Amygdala (tissue), 56 donors: ENCODE data around the gene VSIR.

Source experiments
- DNase-seq, 56 donors: peaks; one replicate each; lab custom pipeline; 2025; lab: John Stamatoyannopoulos, UW

The VSIR gene

GRCh38 chr10:71719042-71719441 lies 54.3 kb downstream of the VSIR start:
- DNase-seq, result peak in 10 of 56 donors; percentile 13 to 57 (median 30)

GRCh38 chr10:71718165-71718698 lies 55.1 kb downstream of the VSIR start:
- DNase-seq, result no peak

GRCh38 chr10:71717551-71717951 lies 55.8 kb downstream of the VSIR start:
- DNase-seq, result no peak

GRCh38 chr10:71717056-71717455 lies 56.3 kb downstream of the VSIR start:
- DNase-seq, result no peak

GRCh38 chr10:71716426-71716825 lies 56.9 kb downstream of the VSIR start:
- DNase-seq, result no peak

- no peak for DNase-seq
Measured at GRCh38 chr10:71715860-71716259, 57.5 kb downstream of the VSIR start.

GRCh38 chr10:71715026-71715425 lies 58.3 kb downstream of the VSIR start:
- no peak for DNase-seq

- DNase-seq, result no peak
Measured at GRCh38 chr10:71714592-71714991, 58.7 kb downstream of the VSIR start.

GRCh38 chr10:71714031-71714410 lies 59.3 kb downstream of the VSIR start:
- DNase-seq, result no peak

GRCh38 chr10:71713135-71714030 lies 59.9 kb downstream of the VSIR start:
- DNase-seq, result peak in 54 of 56 donors; percentile 56 to 98 (median 89)

GRCh38 chr10:71712572-71713134 lies 60.7 kb downstream of the VSIR start:
- DNase-seq, result peak in 2 of 56 donors; percentile 54 to 57

GRCh38 chr10:71712170-71712569 lies 61.1 kb downstream of the VSIR start:
- DNase-seq, result no peak

GRCh38 chr10:71711052-71711623 lies 62.2 kb downstream of the VSIR start:
- no peak for DNase-seq

- DNase-seq, result no peak
Measured at GRCh38 chr10:71710519-71710918, 62.8 kb downstream of the VSIR start.

- DNase-seq, result no peak
Measured at GRCh38 chr10:71708897-71709882, 64.1 kb downstream of the VSIR start.

- DNase-seq, result peak in 41 of 56 donors; percentile 14 to 75 (median 44)
Measured at GRCh38 chr10:71708301-71708703, 65.0 kb downstream of the VSIR start.

GRCh38 chr10:71707240-71707789 lies 66.0 kb downstream of the VSIR start:
- no peak for DNase-seq

- no peak for DNase-seq
Measured at GRCh38 chr10:71706216-71707121, 66.9 kb downstream of the VSIR start.

- no peak for DNase-seq
Measured at GRCh38 chr10:71705582-71705981, 67.7 kb downstream of the VSIR start.
